Left renal cortex interstitium (tissue), 4 donors: ENCODE data around the gene ACSF3. TPM values are rescaled to one million over a fixed set of nuclear protein-coding genes. Genes with fewer than 3 reads are reported as not detected.
A peak's percentile ranks its signal among the peaks of the same experiment; 100 is the strongest.
"Not testable (repeated sequence)": the region's sequence is repeated elsewhere in the genome, so short reads cannot be mapped to it uniquely, and the experiment has no call there.

Experiments used
- DNase-seq, 4 donors: peaks; one replicate each; pipeline ENCODE4 v3.0.0-alpha.2; 2013; ENCODE audit warnings: low read depth in 4 of 4, low spot score in 2 of 4, missing footprints in 1 of 4
- polyA plus RNA-seq, 4 donors: library from polyadenylated mRNA; unstranded; fragments of 120-200 nt; gene quantifications; one replicate each; pipeline ENCODE4 v1.2.1, GENCODE V29; 2013; ENCODE audit not compliant: insufficient read length in 4 of 4

The ACSF3 gene
- polyA plus RNA-seq, 4 donors: 27.6 to 37.9 (median 33.5) TPM

GRCh38 chr16:89071686-89072547 is 21.7 kb upstream of the ACSF3 start:
- peak; percentile 47 to 65 (median 50) for DNase-seq

- no peak for DNase-seq
These were observed 21.0 kb upstream of the ACSF3 start for GRCh38 chr16:89072548-89073130.

- no peak for DNase-seq
These were observed 20.1 kb upstream of the ACSF3 start for GRCh38 chr16:89073346-89074071.

- DNase-seq: not testable (repeated sequence)
These were observed 19.5 kb upstream of the ACSF3 start for GRCh38 chr16:89074072-89074674.

GRCh38 chr16:89074803-89075688 is 18.6 kb upstream of the ACSF3 start:
- DNase-seq: no peak

GRCh38 chr16:89076159-89076558 is 17.5 kb upstream of the ACSF3 start:
- DNase-seq: no peak

- DNase-seq: no peak
These were observed 16.6 kb upstream of the ACSF3 start for GRCh38 chr16:89077076-89077475.

GRCh38 chr16:89078172-89078571 is 15.5 kb upstream of the ACSF3 start:
- DNase-seq: no peak

GRCh38 chr16:89079434-89079980 is 14.1 kb upstream of the ACSF3 start:
- no peak for DNase-seq

GRCh38 chr16:89080196-89080853 is 13.3 kb upstream of the ACSF3 start:
- DNase-seq: no peak

GRCh38 chr16:89081556-89081955 is 12.1 kb upstream of the ACSF3 start:
- no peak for DNase-seq

- no peak for DNase-seq
These were observed 9.2 kb upstream of the ACSF3 start for GRCh38 chr16:89084411-89084810.

GRCh38 chr16:89084814-89085612 is 8.6 kb upstream of the ACSF3 start:
- no peak for DNase-seq

GRCh38 chr16:89085755-89086154 is 7.9 kb upstream of the ACSF3 start:
- DNase-seq: no peak

- DNase-seq: no peak
These were observed 5.6 kb upstream of the ACSF3 start for GRCh38 chr16:89087922-89088497.

GRCh38 chr16:89089120-89089519 is 4.5 kb upstream of the ACSF3 start:
- DNase-seq: no peak

- DNase-seq: no peak
These were observed 3.4 kb upstream of the ACSF3 start for GRCh38 chr16:89090182-89090630.
